Osteoblast (primary cell): ENCODE data around the gene PLEKHA7. TPM values are rescaled to one million over a fixed set of nuclear protein-coding genes. Genes with fewer than 3 reads are reported as not detected.

Experiments
- DNase-seq: peaks from one replicate; pipeline ENCODE4 v3.0.0; 2011; ENCODE audit warnings: low spot score, mixed read lengths; ENCODE audit not compliant: insufficient read length; ENCODE audit errors: missing footprints
- H2AFZ ChIP-seq: 2 replicates; pipeline ENCODE4 v1.6.0; 2011; ENCODE audit warnings: mild to moderate bottlenecking, low read length
- H3K27ac ChIP-seq: 2 replicates; pipeline ENCODE4 v1.5.1; 2011; ENCODE audit warnings: mild to moderate bottlenecking, low read depth, low read length, moderate library complexity
- H3K27me3 ChIP-seq: 2 replicates; pipeline ENCODE4 v1.6.0; 2012; ENCODE audit warnings: mild to moderate bottlenecking, control low read depth, inconsistent platforms, low read length, moderate library complexity; ENCODE audit not compliant: insufficient read depth
- H3K36me3 ChIP-seq: 2 replicates; pipeline ENCODE4 v1.5.1; 2011; ENCODE audit warnings: mild to moderate bottlenecking, low read length, control low read depth, moderate library complexity; ENCODE audit not compliant: insufficient read depth
- H3K4me1 ChIP-seq: 2 replicates; pipeline ENCODE4 v1.5.1; 2011; ENCODE audit warnings: mild to moderate bottlenecking, low read length, control low read depth, moderate library complexity; ENCODE audit not compliant: insufficient read depth
- H3K4me2 ChIP-seq: 2 replicates; pipeline ENCODE4 v1.6.0; 2011; ENCODE audit warnings: mild to moderate bottlenecking, low read length; ENCODE audit not compliant: insufficient read depth
- H3K4me3 ChIP-seq: fragments of 200-600 bp; sonication (generic); 3 replicates; pipeline ENCODE4 v1.5.1; 2012; ENCODE audit warnings: mild to moderate bottlenecking, low read length, inconsistent platforms; ENCODE audit not compliant: insufficient read depth
- H3K79me2 ChIP-seq: 2 replicates; pipeline ENCODE4 v1.6.0; 2012; ENCODE audit warnings: mild to moderate bottlenecking, low read length, control low read depth, inconsistent platforms; ENCODE audit not compliant: insufficient read depth
- H3K9me3 ChIP-seq: 2 replicates; pipeline ENCODE4 v1.5.1; 2011; ENCODE audit warnings: low read depth, low read length, control low read depth
- H4K20me1 ChIP-seq: 2 replicates; pipeline ENCODE4 v1.6.0; 2012; ENCODE audit warnings: mild to moderate bottlenecking, low read length, control low read depth; ENCODE audit not compliant: insufficient read depth
- CTCF ChIP-seq: IDR thresholded peaks from 2 replicates; pipeline ENCODE4 v1.5.1; 2011; ENCODE audit warnings: mild to moderate bottlenecking, low read depth, low read length, moderate library complexity; ENCODE audit errors: extremely low read depth
- total RNA-seq: library from RNA; depleted of rRNA; stranded (reverse); fragments of >200 nt; gene quantifications from 2 replicates; pipeline ENCODE4 v1.2.3, GENCODE V29; 2012

PLEKHA7 gene
- total RNA-seq, 1 donor = 1.1 TPM

GRCh38 chr11:16857186-16857585, 157.0 kb downstream of the PLEKHA7 start:
- H3K4me2 ChIP-seq = no peak overlapping the region
- no peaks in the 10 kb centered on the region for H3K9me3 ChIP-seq
- DNase-seq = no peak
- H3K79me2 ChIP-seq = no peaks in the 10 kb centered on the region
- no peaks in the 10 kb centered on the region for H3K36me3 ChIP-seq
- H2AFZ ChIP-seq = no peak overlapping the region
- H3K4me3 ChIP-seq = no peak overlapping the region
- H3K27me3 ChIP-seq = peaks cover 8% of the 10 kb centered on the region
- H3K4me1 ChIP-seq = no peaks in the 10 kb centered on the region
- H4K20me1 ChIP-seq = no peaks in the 10 kb centered on the region
- no peak overlapping the region for H3K27ac ChIP-seq
- TF ChIP-seq CTCF = no peak

DNA sequence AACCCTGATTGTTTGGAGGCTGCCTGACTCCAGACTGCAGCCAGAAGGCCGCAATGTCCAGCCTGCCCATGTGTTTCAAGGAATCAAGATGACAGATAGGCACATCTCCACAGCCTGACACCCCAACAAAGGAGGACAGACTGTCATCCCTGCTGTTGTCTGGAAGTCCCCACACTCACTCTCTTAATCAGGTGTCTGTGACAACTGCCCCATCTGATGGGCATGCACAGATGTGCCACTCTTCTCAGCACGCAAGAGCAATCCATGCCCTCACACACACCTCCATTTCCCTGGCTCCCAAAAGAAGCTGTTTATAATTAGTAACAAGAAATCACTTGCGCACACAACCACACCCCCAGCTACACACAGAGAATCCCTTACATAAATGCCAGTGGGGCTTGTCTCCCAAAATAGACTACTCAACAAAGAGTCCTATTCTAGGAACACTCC, 158.2 kb downstream of the PLEKHA7 start:
- H3K27ac ChIP-seq = no peak overlapping the region
- DNase-seq = no peak

GRCh38 chr11:16854979-16855378, 159.2 kb downstream of the PLEKHA7 start:
- H3K4me1 ChIP-seq = no peaks in the 10 kb centered on the region
- no peaks in the 10 kb centered on the region for H3K9me3 ChIP-seq
- no peaks in the 10 kb centered on the region for H4K20me1 ChIP-seq
- TF ChIP-seq CTCF = no peak
- H3K27ac ChIP-seq = no peak overlapping the region
- no peak overlapping the region for H3K4me2 ChIP-seq
- H3K4me3 ChIP-seq = no peak overlapping the region
- H3K27me3 ChIP-seq = peaks cover 1% of the 10 kb centered on the region
- no peak overlapping the region for H2AFZ ChIP-seq
- H3K79me2 ChIP-seq = no peaks in the 10 kb centered on the region
- no peaks in the 10 kb centered on the region for H3K36me3 ChIP-seq
- no peak for DNase-seq

More for the DNA sequence above, 158.2 kb downstream of the PLEKHA7 start:
- H3K9me3 ChIP-seq = no peaks in the 10 kb centered on the region
- no peaks in the 10 kb centered on the region for H4K20me1 ChIP-seq
- no peaks in the 10 kb centered on the region for H3K79me2 ChIP-seq
- H3K4me2 ChIP-seq = no peak overlapping the region
- H3K4me3 ChIP-seq = no peak overlapping the region
- no peak overlapping the region for H2AFZ ChIP-seq
- TF ChIP-seq CTCF = no peak
- H3K4me1 ChIP-seq = no peaks in the 10 kb centered on the region
- peaks cover 4% of the 10 kb centered on the region for H3K27me3 ChIP-seq
- no peaks in the 10 kb centered on the region for H3K36me3 ChIP-seq

DNA sequence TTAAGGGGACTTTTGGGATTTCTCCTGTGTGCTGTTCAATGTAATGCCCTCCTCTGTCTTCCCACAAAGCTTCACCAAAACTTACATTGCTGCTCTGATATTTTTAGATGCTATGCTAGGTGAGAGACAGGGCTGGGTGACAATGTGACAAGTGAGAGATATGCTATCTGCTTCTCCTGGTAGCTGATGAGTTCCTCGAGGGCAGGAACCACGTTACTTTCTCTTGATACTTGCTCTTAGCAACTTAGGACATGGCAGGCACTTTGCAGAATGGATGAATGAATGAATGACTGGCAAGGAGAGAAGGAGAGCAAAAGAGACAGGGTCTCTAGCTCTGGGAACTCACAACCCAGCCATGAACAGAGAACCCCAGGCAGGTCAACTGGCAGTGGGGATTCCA, 160.4 kb downstream of the PLEKHA7 start:
- Histone ChIP-seq H3K9me3 (no peaks in the 10 kb centered on the region), H3K79me2 (no peaks in the 10 kb centered on the region), H3K4me2 (no peak overlapping the region), H3K36me3 (no peaks in the 10 kb centered on the region), H3K4me1 (no peaks in the 10 kb centered on the region), H2AFZ (no peak overlapping the region), H3K27me3 (no peaks in the 10 kb centered on the region), H3K27ac (no peak overlapping the region), H3K4me3 (no peak overlapping the region), H4K20me1 (no peaks in the 10 kb centered on the region)
- no peak for DNase-seq
- TF ChIP-seq CTCF = no peak
